ENCODE results near the gene FCN2.
A peak's percentile ranks its signal among the peaks of the same experiment; 100 is the strongest.

Gene FCN2

GRCh38 chr9:134869554-134870300 is 10.9 kb upstream of the FCN2 start:
- DNase-seq (ENCODE audit: low spot score), result no peak

GRCh38 chr9:134870301-134870694 is 10.3 kb upstream of the FCN2 start:
- no peak for DNase-seq (ENCODE audit: low spot score)

GRCh38 chr9:134870746-134871662 is 9.6 kb upstream of the FCN2 start:
- DNase-seq (ENCODE audit: low spot score), result no peak

GRCh38 chr9:134871697-134872340 is 8.8 kb upstream of the FCN2 start:
- DNase-seq (ENCODE audit: low spot score), result peak; percentile 16

GRCh38 chr9:134872482-134873231 is 8.0 kb upstream of the FCN2 start:
- DNase-seq (ENCODE audit: low spot score), result no peak

- no peak for DNase-seq (ENCODE audit: low spot score)
These were observed 5.2 kb upstream of the FCN2 start for GRCh38 chr9:134875371-134875770.

- no peak for DNase-seq (ENCODE audit: low spot score)
These were observed 3.1 kb upstream of the FCN2 start for GRCh38 chr9:134877541-134877940.

- DNase-seq (ENCODE audit: low spot score), result no peak
These were observed 736 bp upstream of the FCN2 start for GRCh38 chr9:134879664-134880483.

- no peak for DNase-seq (ENCODE audit: low spot score)
These were observed 682 bp downstream of the FCN2 start for GRCh38 chr9:134881313-134881670.

- no peak for DNase-seq (ENCODE audit: low spot score)
These were observed 1.7 kb downstream of the FCN2 start for GRCh38 chr9:134882204-134882785.

GRCh38 chr9:134883040-134883782 is 2.6 kb downstream of the FCN2 start:
- no peak for DNase-seq (ENCODE audit: low spot score)

- no peak for DNase-seq (ENCODE audit: low spot score)
These were observed 3.9 kb downstream of the FCN2 start for GRCh38 chr9:134884492-134884891.

GRCh38 chr9:134885001-134885678 is 4.5 kb downstream of the FCN2 start:
- DNase-seq (ENCODE audit: low spot score), result no peak

- no peak for DNase-seq (ENCODE audit: low spot score)
These were observed 5.2 kb downstream of the FCN2 start for GRCh38 chr9:134885679-134886412.

- no peak for DNase-seq (ENCODE audit: low spot score)
These were observed 5.9 kb downstream of the FCN2 start for GRCh38 chr9:134886413-134886913.

GRCh38 chr9:134887219-134887618 is 6.6 kb downstream of the FCN2 start:
- no peak for DNase-seq (ENCODE audit: low spot score)

- no peak for DNase-seq (ENCODE audit: low spot score)
These were observed 7.3 kb downstream of the FCN2 start for GRCh38 chr9:134887686-134888602.
